Measurements from ENCODE around the gene TSSK3.

Gene TSSK3

GRCh38 chr1:32362474-32363313 lies at the start of gene TSSK3, which contains the start of gene FAM229A:
TSS of gene TSSK3 (plus strand) at chr1:32362539. CDS start at chr1:32362702, 163 bp downstream.
TSS of gene FAM229A (minus strand) at chr1:32362485. CDS start at chr1:32362091, 394 bp downstream.
- DNase-seq (ENCODE audit: low read depth) = no peak

- DNase-seq (ENCODE audit: low read depth) = no peak
Measured at GRCh38 chr1:32316903-32317277, 45.4 kb upstream of the TSSK3 start.

- DNase-seq (ENCODE audit: low read depth) = no peak
Measured at GRCh38 chr1:32318127-32318869, 44.0 kb upstream of the TSSK3 start.

GRCh38 chr1:32321712-32322291 lies 40.5 kb upstream of the TSSK3 start:
- DNase-seq (ENCODE audit: low read depth) = no peak

GRCh38 chr1:32327204-32327603 lies 35.1 kb upstream of the TSSK3 start:
- no peak for DNase-seq (ENCODE audit: low read depth)

GRCh38 chr1:32329931-32330466 lies 32.3 kb upstream of the TSSK3 start:
- DNase-seq (ENCODE audit: low read depth) = no peak

- no peak for DNase-seq (ENCODE audit: low read depth)
Measured at GRCh38 chr1:32330558-32331151, 31.7 kb upstream of the TSSK3 start.

- no peak for DNase-seq (ENCODE audit: low read depth)
Measured at GRCh38 chr1:32331549-32331948, 30.8 kb upstream of the TSSK3 start.

- DNase-seq (ENCODE audit: low read depth) = no peak
Measured at GRCh38 chr1:32332290-32333079, 29.9 kb upstream of the TSSK3 start.

- DNase-seq (ENCODE audit: low read depth) = no peak
Measured at GRCh38 chr1:32333251-32333963, 28.9 kb upstream of the TSSK3 start.

- DNase-seq (ENCODE audit: low read depth) = no peak
Measured at GRCh38 chr1:32334274-32334861, 28.0 kb upstream of the TSSK3 start.

- peak; percentile 48 for DNase-seq (ENCODE audit: low read depth)
Measured at GRCh38 chr1:32334864-32335534, 27.3 kb upstream of the TSSK3 start.

GRCh38 chr1:32335535-32335789 lies 26.9 kb upstream of the TSSK3 start:
- no peak for DNase-seq (ENCODE audit: low read depth)

GRCh38 chr1:32335790-32336590 lies 26.3 kb upstream of the TSSK3 start, which contains the start of gene MARCKSL1:
TSS of gene MARCKSL1 (minus strand) at chr1:32336233. CDS start at chr1:32336033, 200 bp downstream.
- DNase-seq (ENCODE audit: low read depth) = peak; percentile 78

- DNase-seq (ENCODE audit: low read depth) = no peak
Measured at GRCh38 chr1:32336591-32336932, 25.8 kb upstream of the TSSK3 start.

- peak; percentile 49 for DNase-seq (ENCODE audit: low read depth)
Measured at GRCh38 chr1:32336963-32337675, 25.2 kb upstream of the TSSK3 start.

GRCh38 chr1:32337855-32338636 lies 24.3 kb upstream of the TSSK3 start:
- no peak for DNase-seq (ENCODE audit: low read depth)
